Stomach (tissue), 9 donors: Measurements from ENCODE around the gene WWOX. TPM values are rescaled to one million over a fixed set of nuclear protein-coding genes. Genes with fewer than 3 reads are reported as not detected.

Experiments used
- DNase-seq, 2 donors: peaks; one replicate each; pipeline versions ENCODE4 v3.0.0 to v3.0.0-alpha.2; 2013 to 2019
- H3K27ac ChIP-seq, 5 donors: fragments of 200-600 bp in 4 of 5; sonication (generic) in 4 of 5; one replicate each; pipeline ENCODE4 v1.5.1; 2013 to 2019; ENCODE audit warnings: mild to moderate bottlenecking in 1 of 5, moderate library complexity in 1 of 5
- H3K27me3 ChIP-seq, 3 donors: fragments of 200-600 bp; sonication (generic); one replicate each; pipeline ENCODE4 v1.5.1; 2017 to 2019; ENCODE audit warnings: mixed run types in 1 of 3
- H3K36me3 ChIP-seq, 4 donors: fragments of 200-600 bp; sonication (generic); 1 replicate in 3 of 4; 2 replicates in 1 of 4; pipeline ENCODE4 v1.5.1; 2016 to 2019
- H3K4me1 ChIP-seq, 4 donors: fragments of 200-600 bp; sonication (generic); one replicate each; pipeline ENCODE4 v1.5.1; 2016 to 2019
- H3K4me3 ChIP-seq, 4 donors: fragments of 200-600 bp; sonication (generic) in 3 of 4; one replicate each; pipeline ENCODE4 v1.5.1; 2016 to 2019; ENCODE audit warnings: mild to moderate bottlenecking in 1 of 4
- H3K9me3 ChIP-seq, 4 donors: fragments of 200-600 bp; sonication (generic); one replicate each; pipeline ENCODE4 v1.5.1; 2016 to 2019
- EP300 ChIP-seq: sonication (generic); formaldehyde crosslinking; IDR thresholded peaks from one replicate; pipeline ENCODE4 v1.6.1; 2017; ENCODE audit warnings: antibody characterized with exemption
- POLR2A ChIP-seq, 4 donors: fragments of 450-650 bp; IDR thresholded peaks; one replicate each; pipeline ENCODE4 v1.6.1; 2016; ENCODE audit warnings: antibody characterized with exemption in 4 of 4, control low read depth in 2 of 4, mild to moderate bottlenecking in 1 of 4, moderate library complexity in 1 of 4
- POLR2AphosphoS5 ChIP-seq, 3 donors: sonication (generic); formaldehyde crosslinking; IDR thresholded peaks; one replicate each; pipeline ENCODE4 v1.6.1; 2016; ENCODE audit warnings: antibody characterized with exemption in 3 of 3
- WGBS, 5 donors: extraction: QIAGEN DNeasy Blood & Tissue Kit in 3 of 5; methylation state at CpG; one replicate each; pipeline versions ENCODE4 v1.1.5 to v1.1.7; 2013 to 2018; 5-methylcytosine and 5-hydroxymethylcytosine counted together
- intact Hi-C: fragments of 100-400 bp; cut with DNase I; formaldehyde crosslinking; loops from one replicate; pipeline ENCODE4 v1.15.1; 2023; ENCODE audit warnings: low total_unique reads
- polyA plus RNA-seq, 3 donors: library from polyadenylated mRNA; stranded (reverse); fragments of 200-250 nt; gene quantifications; one replicate each; pipeline ENCODE4 v1.2.3, GENCODE V29; 2013
- total RNA-seq, 5 donors: library from RNA; depleted of rRNA; stranded (reverse); fragments of >200 nt; gene quantifications; one replicate each; pipeline versions ENCODE4 v1.1.0 to v1.2.3, GENCODE V29; 2014 to 2016
- TF ChIP-seq, protein P1 (sequence below), 7 experiments: fragments of 450-650 bp in 4 of 7; fragments of 200-600 bp in 3 of 7; sonication (generic) in 3 of 7; IDR thresholded peaks; one replicate each; pipeline ENCODE4 v1.5.1; 2016 to 2019; ENCODE audit warnings: antibody characterized with exemption in 7 of 7, control low read depth in 2 of 7, mild to moderate bottlenecking in 1 of 7
- donor health status: healthy with polysubstance abuse.
- donor health status: Bipolar disorder and iron deficiency.
- donor health status: healthy.

Gene WWOX
- total and polyA plus RNA-seq, 8 donors = 7.7 to 129 (median 48.7) TPM

DNA sequence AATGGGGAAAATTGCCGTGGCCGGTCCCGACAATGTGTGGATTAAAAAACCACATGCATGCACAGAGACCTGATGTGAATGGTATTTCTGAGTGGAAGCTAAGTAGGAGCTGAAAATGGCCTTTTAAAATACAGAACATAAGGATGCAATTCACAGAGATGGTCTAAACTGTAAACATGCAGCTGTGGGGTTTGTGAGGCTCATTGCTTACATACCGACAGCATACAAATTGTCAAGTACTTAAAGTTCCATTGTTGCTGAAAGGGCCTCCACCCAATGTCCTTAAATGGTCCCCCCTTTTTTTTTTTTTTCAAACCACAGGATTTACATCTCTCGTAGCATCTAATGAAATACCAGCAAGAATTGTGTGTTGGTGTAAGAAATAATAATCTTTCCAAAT, 977.9 kb downstream of the WWOX start:
- Histone ChIP-seq H3K27ac (no peak overlapping the region), H3K4me3 (no peak overlapping the region), H3K9me3 (no peaks in the 10 kb centered on the region), H3K4me1 (peaks cover 0 to 15% (median 0%) of the 10 kb centered on the region in 4 donors), H3K36me3 (no peaks in the 10 kb centered on the region), H3K27me3 (no peaks in the 10 kb centered on the region)
- DNase-seq = no peak
- intact Hi-C loops = no loop called here
- WGBS, 5 donors = 78 to 90% (median 87%) methylated on average over 5 of the region's 5 CpGs
- TF ChIP-seq POLR2AphosphoS5 (IDR thresholded peaks at IDR 0.05) (no peak), POLR2A (IDR thresholded peaks at IDR 0.05) (no peak), EP300 (no peak)
- TF ChIP-seq, protein P1, sequence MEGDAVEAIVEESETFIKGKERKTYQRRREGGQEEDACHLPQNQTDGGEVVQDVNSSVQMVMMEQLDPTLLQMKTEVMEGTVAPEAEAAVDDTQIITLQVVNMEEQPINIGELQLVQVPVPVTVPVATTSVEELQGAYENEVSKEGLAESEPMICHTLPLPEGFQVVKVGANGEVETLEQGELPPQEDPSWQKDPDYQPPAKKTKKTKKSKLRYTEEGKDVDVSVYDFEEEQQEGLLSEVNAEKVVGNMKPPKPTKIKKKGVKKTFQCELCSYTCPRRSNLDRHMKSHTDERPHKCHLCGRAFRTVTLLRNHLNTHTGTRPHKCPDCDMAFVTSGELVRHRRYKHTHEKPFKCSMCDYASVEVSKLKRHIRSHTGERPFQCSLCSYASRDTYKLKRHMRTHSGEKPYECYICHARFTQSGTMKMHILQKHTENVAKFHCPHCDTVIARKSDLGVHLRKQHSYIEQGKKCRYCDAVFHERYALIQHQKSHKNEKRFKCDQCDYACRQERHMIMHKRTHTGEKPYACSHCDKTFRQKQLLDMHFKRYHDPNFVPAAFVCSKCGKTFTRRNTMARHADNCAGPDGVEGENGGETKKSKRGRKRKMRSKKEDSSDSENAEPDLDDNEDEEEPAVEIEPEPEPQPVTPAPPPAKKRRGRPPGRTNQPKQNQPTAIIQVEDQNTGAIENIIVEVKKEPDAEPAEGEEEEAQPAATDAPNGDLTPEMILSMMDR (IDR thresholded peaks at IDR 0.05) = no peak

DNA sequence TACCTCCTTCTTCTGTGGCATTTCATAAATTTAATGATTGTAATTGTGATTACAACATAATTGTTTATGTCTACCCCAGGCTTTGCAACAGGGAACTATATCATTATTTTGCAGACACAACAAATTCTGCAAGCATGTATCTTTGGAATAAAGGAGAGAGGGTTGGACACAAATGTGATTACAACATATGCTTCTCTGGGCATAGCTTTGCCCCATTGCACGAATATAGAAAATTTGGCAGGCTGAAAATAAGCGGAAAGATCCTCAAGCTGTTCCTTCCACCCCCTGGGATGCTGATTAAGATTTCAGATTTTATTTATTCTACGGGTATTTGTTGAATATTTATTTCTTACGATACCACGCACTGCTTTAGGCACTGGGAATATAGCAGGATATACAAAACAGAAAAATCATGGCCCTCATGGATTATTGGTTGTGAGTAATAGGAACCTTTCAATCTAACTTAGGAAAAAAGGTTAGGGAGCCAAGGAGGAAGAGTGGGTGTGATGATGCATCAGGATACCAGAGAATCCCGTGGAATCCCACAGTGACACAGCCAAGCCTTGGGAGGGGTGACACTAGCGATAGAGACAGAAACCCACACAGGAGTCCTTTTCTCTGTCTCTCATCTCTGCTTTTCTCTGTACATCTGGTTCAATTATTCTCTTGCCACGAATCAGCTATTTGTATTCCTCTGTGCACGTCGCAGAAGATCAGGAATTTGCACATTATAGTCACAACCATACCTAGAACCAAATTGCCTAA, 980.4 kb downstream of the WWOX start:
- Histone ChIP-seq H3K4me3 (no peak overlapping the region), H3K27me3 (no peaks in the 10 kb centered on the region), H3K9me3 (no peaks in the 10 kb centered on the region), H3K36me3 (no peaks in the 10 kb centered on the region), H3K27ac (no peak overlapping the region), H3K4me1 (peaks cover 0 to 10% (median 0%) of the 10 kb centered on the region in 4 donors)
- WGBS, 5 donors = 88 to 98% (median 93%) methylated on average over 10 of the region's 10 CpGs
- intact Hi-C loops = no loop called here
- no peak for DNase-seq
- TF ChIP-seq POLR2AphosphoS5 (IDR thresholded peaks at IDR 0.05) (no peak), EP300 (no peak), POLR2A (IDR thresholded peaks at IDR 0.05) (no peak)
- TF ChIP-seq, protein P1 (IDR thresholded peaks at IDR 0.05) = no peak

DNA sequence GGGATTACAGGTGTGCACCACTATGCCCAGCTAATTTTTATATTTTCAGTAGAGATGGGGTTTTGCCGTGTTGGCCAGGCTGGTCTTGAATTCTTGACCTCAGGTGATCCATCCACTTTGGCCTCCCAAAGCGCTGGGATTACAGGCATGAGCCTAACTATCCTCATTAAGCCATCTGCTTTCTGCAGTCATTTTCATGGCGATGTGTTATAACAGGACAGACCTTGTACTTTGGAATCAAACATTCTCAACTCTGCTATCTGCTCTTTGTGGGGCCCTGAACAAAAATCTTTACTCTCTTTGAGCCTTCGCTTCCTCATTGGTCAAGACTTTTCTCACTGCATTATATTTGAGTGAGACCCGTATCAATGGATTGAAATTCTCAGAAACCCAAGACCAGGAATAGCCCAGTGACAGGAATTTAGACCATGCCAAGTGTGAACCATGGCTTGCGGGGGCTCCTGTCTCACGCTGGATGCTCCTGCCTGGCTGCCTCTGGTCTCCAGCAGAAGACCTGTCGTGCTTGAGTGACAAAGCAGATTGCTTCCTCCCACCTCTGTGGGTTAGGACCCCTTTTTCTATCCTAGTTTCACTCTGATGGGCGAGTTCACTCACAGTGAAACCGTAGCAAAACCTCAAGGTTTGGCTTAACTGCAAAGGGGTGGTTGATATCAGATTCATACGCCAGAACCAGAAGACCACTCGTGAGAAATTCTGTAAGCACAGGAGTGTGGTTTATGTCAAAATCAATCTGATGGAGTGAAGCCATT, 982.0 kb downstream of the WWOX start:
- no peaks in the 10 kb centered on the region for H3K27me3 ChIP-seq
- 79 to 87% (median 82%) methylated on average over 11 to 12 of the region's 12 CpGs for WGBS, 5 donors
- intact Hi-C loops = no loop called here
- no peaks in the 10 kb centered on the region for H3K36me3 ChIP-seq
- H3K27ac ChIP-seq = no peak overlapping the region
- DNase-seq = no peak
- no peaks in the 10 kb centered on the region for H3K4me1 ChIP-seq
- H3K9me3 ChIP-seq = no peaks in the 10 kb centered on the region
- H3K4me3 ChIP-seq = no peak overlapping the region
- TF ChIP-seq POLR2A (IDR thresholded peaks at IDR 0.05) (no peak), EP300 (no peak), POLR2AphosphoS5 (IDR thresholded peaks at IDR 0.05) (no peak)
- TF ChIP-seq, protein P1 (IDR thresholded peaks at IDR 0.05) = no peak

DNA sequence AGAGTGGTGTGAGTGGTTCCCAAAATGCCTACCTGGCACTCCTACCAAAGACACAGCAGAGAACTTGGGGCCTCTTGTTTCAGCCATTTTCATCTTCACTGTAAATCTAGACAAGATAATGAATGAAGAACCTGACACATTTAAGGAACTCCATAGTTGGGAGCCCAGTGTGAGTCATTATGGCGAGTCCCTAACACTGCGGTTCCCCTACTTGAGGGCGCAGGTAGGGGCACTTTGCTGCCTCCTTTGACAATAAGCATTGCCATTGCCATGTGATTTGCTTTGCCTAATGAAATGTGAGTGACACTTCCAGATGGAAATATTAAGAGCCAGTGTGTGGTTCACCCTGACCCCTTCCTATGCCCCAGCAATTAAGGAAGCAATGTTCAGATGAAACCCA, 983.5 kb downstream of the WWOX start:
- no peaks in the 10 kb centered on the region for H3K36me3 ChIP-seq
- H3K4me3 ChIP-seq = no peak overlapping the region
- no peak overlapping the region for H3K27ac ChIP-seq
- intact Hi-C loops = no loop called here
- no peak for DNase-seq
- 87 to 99% (median 92%) methylated on average over 3 of the region's 3 CpGs for WGBS, 5 donors
- H3K27me3 ChIP-seq = no peaks in the 10 kb centered on the region
- H3K9me3 ChIP-seq = no peaks in the 10 kb centered on the region
- no peaks in the 10 kb centered on the region for H3K4me1 ChIP-seq
- no peak for TF ChIP-seq POLR2AphosphoS5 (IDR thresholded peaks at IDR 0.05)
- TF ChIP-seq, protein P1 (IDR thresholded peaks at IDR 0.05) = no peak
- TF ChIP-seq POLR2A (IDR thresholded peaks at IDR 0.05) = no peak
- TF ChIP-seq EP300 = no peak
